ENCODE data around the gene USP2.

GRCh38 chr11:119335091-119335654, 46.3 kb downstream of the USP2 start:
- no peak for TF ChIP-seq PATZ1 (CRISPR knock-in tag; IDR thresholded peaks at IDR 0.05; ENCODE audit: borderline replicate concordance)
- no peak for TF ChIP-seq CREB5 (CRISPR knock-in tag; IDR thresholded peaks at IDR 0.05; ENCODE audit: low read depth)
- TF ChIP-seq ZFP3 (CRISPR knock-in tag; IDR thresholded peaks at IDR 0.05), result no peak
- no peak for TF ChIP-seq CSRNP3 (CRISPR knock-in tag; IDR thresholded peaks at IDR 0.05)
- TF ChIP-seq BACH2 (CRISPR knock-in tag; IDR thresholded peaks at IDR 0.05; ENCODE audit: borderline replicate concordance), result no peak
- no peak for TF ChIP-seq OSR1 (CRISPR knock-in tag; IDR thresholded peaks at IDR 0.05)

Measured in SK-N-SH treated with all-trans-retinoic acid at 6 μM for 48 hours (cell line).